ENCODE measurements around the gene ELF3.
"Not testable (repeated sequence)": the region's sequence is repeated elsewhere in the genome, so short reads cannot be mapped to it uniquely, and the experiment has no call there.

Gene ELF3

GRCh38 chr1:202061055-202061454, 50.7 kb downstream of the ELF3 start:
- no peak overlapping the region for H3K4me3 ChIP-seq (ENCODE audit: low read depth, low read length)
- no peaks in the 10 kb centered on the region for H3K27me3 ChIP-seq (ENCODE audit: control insufficient read depth, insufficient read depth, low read length)
- no peak overlapping the region for H3K9ac ChIP-seq
- H3K27ac ChIP-seq = no peak overlapping the region
- no peaks in the 10 kb centered on the region for H3K79me2 ChIP-seq
- H2AFZ ChIP-seq = no peak overlapping the region
- no peak overlapping the region for H3K4me2 ChIP-seq (ENCODE audit: low read length)
- no peak for TF ChIP-seq CTCF (IDR thresholded peaks at IDR 0.05)
- no peaks in the 10 kb centered on the region for H3K36me3 ChIP-seq (ENCODE audit: control insufficient read depth, insufficient read depth, low read length)
- peaks cover 3% of the 10 kb centered on the region for H3K4me1 ChIP-seq
- no peaks in the 10 kb centered on the region for H3K9me3 ChIP-seq (ENCODE audit: control insufficient read depth, low read length)

- H3K79me2 ChIP-seq; H3K9me3 ChIP-seq (ENCODE audit: control insufficient read depth, low read length); H3K4me1 ChIP-seq; H3K27ac ChIP-seq; H3K36me3 ChIP-seq (ENCODE audit: control insufficient read depth, insufficient read depth, low read length); H3K4me3 ChIP-seq (ENCODE audit: low read depth, low read length); H3K27me3 ChIP-seq (ENCODE audit: control insufficient read depth, insufficient read depth, low read length); H2AFZ ChIP-seq; H3K9ac ChIP-seq; H3K4me2 ChIP-seq (ENCODE audit: low read length): not testable (repeated sequence)
Observed at GRCh38 chr1:202061787-202062186, 51.4 kb downstream of the ELF3 start.

- H3K79me2 ChIP-seq; H2AFZ ChIP-seq; H3K4me1 ChIP-seq; H3K4me2 ChIP-seq (ENCODE audit: low read length); H3K4me3 ChIP-seq (ENCODE audit: low read depth, low read length); H3K9me3 ChIP-seq (ENCODE audit: control insufficient read depth, low read length); H3K9ac ChIP-seq; H3K27me3 ChIP-seq (ENCODE audit: control insufficient read depth, insufficient read depth, low read length); H3K27ac ChIP-seq; H3K36me3 ChIP-seq (ENCODE audit: control insufficient read depth, insufficient read depth, low read length): not testable (repeated sequence)
Observed at GRCh38 chr1:202062636-202063035, 52.2 kb downstream of the ELF3 start.

GRCh38 chr1:202063093-202063492, 52.7 kb downstream of the ELF3 start:
- Histone ChIP-seq H3K27me3 (ENCODE audit: control insufficient read depth, insufficient read depth, low read length) (no peaks in the 10 kb centered on the region), H3K79me2 (no peaks in the 10 kb centered on the region), H3K4me1 (no peaks in the 10 kb centered on the region), H3K4me3 (ENCODE audit: low read depth, low read length) (no peak overlapping the region), H2AFZ (no peak overlapping the region), H3K9ac (no peak overlapping the region), H3K27ac (no peak overlapping the region), H3K9me3 (ENCODE audit: control insufficient read depth, low read length) (no peaks in the 10 kb centered on the region), H3K4me2 (ENCODE audit: low read length) (no peak overlapping the region), H3K36me3 (ENCODE audit: control insufficient read depth, insufficient read depth, low read length) (no peaks in the 10 kb centered on the region)
- TF ChIP-seq CTCF (IDR thresholded peaks at IDR 0.05) = no peak

GRCh38 chr1:202064889-202065312, 54.5 kb downstream of the ELF3 start:
- H3K27ac ChIP-seq; H3K9me3 ChIP-seq (ENCODE audit: control insufficient read depth, low read length); H2AFZ ChIP-seq; H3K79me2 ChIP-seq; H3K9ac ChIP-seq; H3K27me3 ChIP-seq (ENCODE audit: control insufficient read depth, insufficient read depth, low read length); H3K36me3 ChIP-seq (ENCODE audit: control insufficient read depth, insufficient read depth, low read length); H3K4me3 ChIP-seq (ENCODE audit: low read depth, low read length); H3K4me1 ChIP-seq; H3K4me2 ChIP-seq (ENCODE audit: low read length): not testable (repeated sequence)
